Stimulated activated CD4-positive, alpha-beta T cell treated with anti-CD3 and anti-CD28 coated beads, Interleukin-15, amount 100 ng/mL, for 24 hours (primary cell): ENCODE data around the gene IGFBP5.

Experiments used
- DNase-seq: peaks from one replicate; pipeline ENCODE4 v3.0.0-alpha.2; 2020

Gene IGFBP5

DNA sequence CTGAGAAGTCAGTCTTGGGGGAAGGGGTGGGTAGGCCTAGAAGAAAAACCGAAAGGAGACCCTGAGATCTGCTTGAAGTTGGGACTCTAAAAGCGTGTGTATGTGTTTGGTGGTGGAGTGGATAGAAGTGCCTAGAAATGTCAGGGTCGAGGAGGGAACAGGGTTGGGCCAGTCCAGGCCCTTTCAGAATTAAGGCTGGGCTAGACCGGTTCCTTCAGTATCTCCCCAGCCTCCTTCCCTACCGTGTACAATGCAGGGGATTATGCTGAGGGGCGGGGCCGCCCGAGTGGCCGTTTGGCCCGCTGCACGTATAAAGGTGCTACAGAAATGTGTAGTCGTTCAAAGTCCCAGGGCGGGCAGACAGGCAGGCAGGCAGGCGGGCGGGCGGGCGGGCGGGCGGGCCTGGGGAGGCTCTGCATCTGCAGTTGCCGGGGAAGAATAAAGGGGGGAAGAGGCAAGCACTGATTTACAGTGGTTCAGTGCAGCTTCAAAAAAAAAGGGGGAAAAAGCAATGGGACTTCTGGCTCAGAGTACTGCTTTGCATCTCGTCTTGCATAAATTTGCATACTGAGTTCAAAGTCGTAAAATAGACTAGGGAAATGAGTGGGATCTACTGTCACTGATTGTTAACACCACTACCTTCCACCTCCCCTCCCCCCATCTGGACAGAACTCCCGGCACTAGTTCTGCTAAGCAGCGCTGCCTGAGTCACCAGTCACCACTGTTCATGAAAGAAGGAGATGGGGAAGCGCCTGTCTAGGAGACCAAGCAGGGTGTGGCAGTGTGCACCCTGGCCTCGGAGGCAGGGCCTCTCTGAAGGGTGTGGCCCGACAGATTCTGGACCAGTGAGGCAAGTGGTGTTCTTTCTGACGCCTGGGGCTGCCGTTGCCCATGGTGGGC lies 58.5 kb downstream of the IGFBP5 start:
- DNase-seq: no peak

DNA sequence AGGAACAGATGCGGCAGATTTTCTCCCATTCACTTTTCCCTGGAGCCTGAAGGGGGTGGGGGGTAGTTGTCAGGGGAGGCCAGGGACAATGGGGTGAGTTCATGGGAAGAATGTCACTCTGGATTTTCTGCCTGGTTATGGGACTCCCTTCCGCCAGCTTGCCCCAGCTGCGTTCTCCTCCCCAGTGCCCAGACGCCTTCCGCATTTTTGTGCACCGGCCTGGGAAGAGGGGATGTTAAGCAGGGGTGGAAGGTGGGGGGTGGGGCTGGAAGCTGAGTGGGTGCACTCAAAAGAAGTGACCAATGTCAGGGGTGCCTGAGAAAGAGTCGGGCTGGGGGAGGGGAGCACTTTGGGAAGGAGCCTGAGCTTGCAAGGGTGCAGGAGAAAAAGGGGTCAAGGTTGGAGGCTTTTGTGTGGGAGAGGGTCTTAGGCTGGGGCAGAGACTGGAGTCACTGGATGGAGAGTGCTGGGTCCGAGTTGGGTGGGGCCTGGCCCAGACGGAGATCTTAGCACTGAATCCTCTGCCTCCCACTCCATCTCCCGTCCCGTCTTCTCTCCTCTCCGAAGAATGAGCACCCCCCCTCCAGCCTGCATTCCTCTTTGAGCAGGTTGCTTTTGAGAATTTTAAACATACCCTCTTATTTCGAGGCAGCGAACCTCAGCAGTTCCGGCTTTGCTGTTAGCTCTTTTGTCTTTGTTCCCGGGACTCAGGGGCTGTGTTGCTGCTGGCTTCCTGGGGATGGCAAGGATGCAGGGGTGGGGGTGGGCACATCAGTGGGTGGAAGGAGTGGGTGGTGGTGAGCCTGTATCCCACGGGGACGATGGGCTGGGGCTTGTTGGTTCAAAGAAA lies 59.4 kb downstream of the IGFBP5 start:
- DNase-seq: no peak

DNA sequence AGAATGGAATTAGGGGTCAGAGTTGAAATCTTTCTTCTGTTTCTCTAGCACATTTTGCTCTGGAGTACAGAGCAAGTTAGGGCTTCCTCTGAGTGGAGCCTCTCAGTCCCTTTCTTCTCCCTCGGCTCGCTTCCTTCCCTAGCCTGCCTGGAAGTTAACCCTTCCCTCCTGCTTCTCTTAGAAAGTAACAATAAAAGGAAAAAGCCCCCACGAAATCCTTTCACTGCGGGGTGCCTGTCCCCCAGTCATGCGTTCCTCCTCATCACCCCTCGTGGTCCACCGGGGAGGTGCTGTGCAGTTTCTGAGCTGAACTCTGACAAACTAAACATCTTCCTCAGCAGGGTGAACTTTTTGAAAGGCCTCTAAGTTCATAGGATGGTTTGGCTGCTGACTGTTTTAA lies 60.2 kb downstream of the IGFBP5 start:
- no peak for DNase-seq

GRCh38 chr2:216634370-216635148 lies 60.8 kb downstream of the IGFBP5 start:
- DNase-seq: no peak

DNA sequence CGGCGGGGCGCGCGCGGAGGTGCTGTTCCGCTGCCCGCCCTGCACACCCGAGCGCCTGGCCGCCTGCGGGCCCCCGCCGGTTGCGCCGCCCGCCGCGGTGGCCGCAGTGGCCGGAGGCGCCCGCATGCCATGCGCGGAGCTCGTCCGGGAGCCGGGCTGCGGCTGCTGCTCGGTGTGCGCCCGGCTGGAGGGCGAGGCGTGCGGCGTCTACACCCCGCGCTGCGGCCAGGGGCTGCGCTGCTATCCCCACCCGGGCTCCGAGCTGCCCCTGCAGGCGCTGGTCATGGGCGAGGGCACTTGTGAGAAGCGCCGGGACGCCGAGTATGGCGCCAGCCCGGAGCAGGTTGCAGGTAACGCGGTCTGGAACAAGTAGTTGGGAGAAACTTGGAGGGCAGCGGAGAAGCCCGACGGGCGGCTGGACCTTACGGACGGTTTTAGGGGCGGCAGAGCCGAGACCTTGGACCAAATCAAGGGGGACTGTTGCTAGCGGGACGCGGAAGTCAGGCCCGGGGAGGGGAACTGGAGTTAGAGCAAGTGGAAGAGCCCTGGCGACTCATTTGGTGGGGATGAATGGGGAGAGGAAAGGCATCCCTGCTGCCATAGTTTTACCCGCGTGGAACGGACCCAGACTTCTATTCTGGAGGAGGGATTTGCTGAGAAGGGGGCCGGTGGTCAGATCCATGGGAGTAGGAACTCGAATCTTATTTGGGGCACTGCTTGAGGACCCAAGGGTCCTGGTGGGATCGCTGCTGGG lies 61.6 kb downstream of the IGFBP5 start:
- peak; percentile 17 for DNase-seq

DNA sequence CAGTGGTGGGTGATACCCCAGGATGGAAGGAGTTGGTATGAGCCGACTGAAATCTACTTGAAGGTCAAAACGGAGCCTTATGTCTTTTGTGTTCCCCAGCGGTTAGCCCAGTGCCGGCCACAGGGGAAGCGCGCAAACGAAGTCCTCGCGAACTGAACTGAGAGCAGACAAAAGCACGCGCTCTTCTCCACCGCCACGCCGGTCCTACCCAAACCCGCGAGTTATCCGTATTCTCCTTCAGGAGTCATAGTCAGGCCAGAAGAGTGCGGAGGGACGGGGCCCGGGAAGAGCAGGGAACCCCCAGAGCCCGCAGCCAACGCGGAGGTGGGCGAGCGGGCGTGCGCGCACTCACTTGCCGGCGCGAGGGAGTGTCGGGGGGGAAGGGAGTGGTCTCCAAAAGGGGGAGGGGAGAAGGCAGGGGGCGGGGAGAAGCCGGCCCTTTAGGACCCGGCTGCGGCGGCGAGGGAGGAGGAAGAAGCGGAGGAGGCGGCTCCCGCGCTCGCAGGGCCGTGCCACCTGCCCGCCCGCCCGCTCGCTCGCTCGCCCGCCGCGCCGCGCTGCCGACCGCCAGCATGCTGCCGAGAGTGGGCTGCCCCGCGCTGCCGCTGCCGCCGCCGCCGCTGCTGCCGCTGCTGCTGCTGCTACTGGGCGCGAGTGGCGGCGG lies 62.3 kb downstream of the IGFBP5 start, which contains the start of gene IGFBP2:
Gene IGFBP2 (plus strand): TSS at position 469 of the 664 bp plus-strand sequence. CDS start 104 bp downstream, at position 573.
- peak; percentile 62 for DNase-seq

GRCh38 chr2:216632346-216632951 lies 62.9 kb downstream of the IGFBP5 start:
- no peak for DNase-seq

DNA sequence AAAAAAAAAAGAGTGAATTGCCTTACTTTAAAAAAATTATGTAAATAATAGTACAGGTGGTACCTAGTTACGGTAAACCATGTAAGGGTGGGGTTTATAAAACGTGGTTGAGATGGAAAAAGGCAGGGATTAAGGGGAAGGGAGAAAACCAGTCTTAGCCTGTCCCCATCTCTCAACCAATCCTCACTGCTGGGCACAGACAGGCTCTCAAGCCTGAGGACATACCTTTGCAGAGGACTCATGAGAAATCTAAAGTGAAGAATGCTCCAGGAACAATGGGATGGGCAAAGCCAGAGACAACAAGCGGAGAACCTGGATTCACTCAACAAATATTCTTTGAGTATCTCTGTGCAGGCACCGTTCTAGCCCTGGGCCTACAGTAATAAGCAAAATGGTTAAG lies 65.6 kb downstream of the IGFBP5 start:
- DNase-seq: no peak

DNA sequence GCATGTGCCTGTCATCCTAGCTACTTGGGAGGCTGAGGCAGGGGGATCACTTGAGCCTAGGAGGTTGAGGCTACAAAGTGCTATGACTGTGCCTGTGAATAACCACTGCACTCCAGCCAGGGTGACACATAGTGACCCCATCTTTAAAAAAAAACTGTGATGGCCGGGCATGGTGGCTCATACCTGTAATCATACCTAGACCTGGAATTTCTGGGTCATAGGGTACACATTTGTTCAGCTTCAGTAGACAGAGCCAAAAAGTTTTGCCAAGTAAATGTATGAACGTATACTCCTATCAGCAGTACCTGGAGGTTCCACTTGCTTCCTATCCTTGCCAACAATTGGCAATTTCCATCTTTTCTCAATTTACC lies 68.5 kb downstream of the IGFBP5 start:
- DNase-seq: no peak

GRCh38 chr2:216626168-216626874 lies 69.0 kb downstream of the IGFBP5 start:
- no peak for DNase-seq

DNA sequence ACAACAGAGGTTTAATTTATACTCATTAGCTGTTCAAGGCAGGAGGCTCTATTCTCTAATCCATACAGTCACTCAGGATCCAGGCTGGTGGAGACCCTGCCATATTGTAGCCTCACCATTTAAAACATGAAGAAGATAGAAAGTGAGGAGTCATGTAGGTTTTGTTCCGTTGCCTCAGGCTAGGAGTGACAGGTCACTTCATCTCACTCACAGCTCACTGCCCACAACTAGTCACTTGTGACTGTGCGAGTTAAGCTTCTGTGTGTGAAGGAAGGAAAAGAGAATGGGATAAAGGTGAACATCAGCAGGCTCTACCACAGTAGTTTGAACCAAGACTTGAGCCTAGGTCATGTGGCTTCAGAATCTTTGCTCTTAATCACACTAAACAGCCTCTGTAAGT lies 71.1 kb downstream of the IGFBP5 start:
- DNase-seq: no peak

- no peak for DNase-seq
These were observed 72.8 kb downstream of the IGFBP5 start for GRCh38 chr2:216622526-216622925.
